Caco-2 (cell line): Measurements from ENCODE around the gene DENND10. TPM values are rescaled to one million over a fixed set of nuclear protein-coding genes. Genes with fewer than 3 reads are reported as not detected.

Source experiments
- Bru-seq: library from RNA; stranded (reverse); fragments of 400-500 nt; gene quantifications from one replicate; lab custom pipeline; 2021; lab: Mats Ljungman, UMichigan
- BruChase-seq, 2 experiments: library from RNA; stranded (reverse); fragments of 400-500 nt; gene quantifications; one replicate each; lab custom pipeline; 2021; lab: Mats Ljungman, UMichigan
- BruUV-seq: library from RNA; stranded (reverse); fragments of 400-500 nt; replicated peaks from 2 replicates; lab custom pipeline; 2021; lab: Mats Ljungman, UMichigan
- CTCF ChIA-PET: fragments of 300-600 bp; sonication (Branson Sonifier 250); formaldehyde crosslinking; loops from one replicate; lab custom pipeline; 2022; ENCODE audit warnings: antibody characterized with exemption; lab: Charles Lee
- POLR2A ChIA-PET: fragments of 300-600 bp; sonication (Branson Sonifier 250); formaldehyde crosslinking; loops from one replicate; lab custom pipeline; 2022; ENCODE audit warnings: antibody characterized with exemption; lab: Charles Lee
- DNase-seq, 2 experiments: peaks; one replicate each; pipeline versions ENCODE4 v3.0.0 to v3.0.0-alpha.2; 2020 to 2022
- H3K27me3 ChIP-seq: replicated peaks from 2 replicates; pipeline ENCODE4 v1.6.0; 2011; ENCODE audit warnings: low read length; ENCODE audit not compliant: control insufficient read depth, insufficient read depth
- H3K36me3 ChIP-seq: 2 replicates; pipeline ENCODE4 v1.5.1; 2011; ENCODE audit warnings: low read length; ENCODE audit not compliant: control insufficient read depth, insufficient read depth
- H3K4me1 ChIP-seq: fragments of 250-450 bp; sonication (Bioruptor Pico); 2 replicates; pipeline ENCODE4 v1.5.1; 2020; ENCODE audit warnings: mild to moderate bottlenecking
- H3K4me3 ChIP-seq: 2 replicates; pipeline ENCODE4 v1.5.1; 2011; ENCODE audit warnings: low read depth, mild to moderate bottlenecking, control low read depth, low read length
- H3K9me3 ChIP-seq: fragments of 250-450 bp; sonication (Bioruptor Pico); 2 replicates; pipeline ENCODE4 v1.5.1; 2020; ENCODE audit warnings: mild to moderate bottlenecking, moderate library complexity
- H3K27ac Mint-ChIP-seq: one replicate; pipeline ENCODE4 v1.8.0; 2022; ENCODE audit warnings: mixed read lengths; ENCODE audit not compliant: unreplicated experiment
- H3K27me3 Mint-ChIP-seq: one replicate; pipeline ENCODE4 v1.8.0; 2022; ENCODE audit warnings: mixed read lengths; ENCODE audit not compliant: insufficient read depth, unreplicated experiment
- H3K36me3 Mint-ChIP-seq: one replicate; pipeline ENCODE4 v1.8.0; 2022; ENCODE audit warnings: mild to moderate bottlenecking, mixed read lengths; ENCODE audit not compliant: insufficient read depth, unreplicated experiment
- H3K4me1 Mint-ChIP-seq: one replicate; pipeline ENCODE4 v1.8.0; 2022; ENCODE audit warnings: low read depth, mixed read lengths; ENCODE audit not compliant: unreplicated experiment
- H3K4me3 Mint-ChIP-seq: one replicate; pipeline ENCODE4 v1.8.0; 2022; ENCODE audit warnings: mild to moderate bottlenecking, moderate library complexity, mixed read lengths; ENCODE audit not compliant: unreplicated experiment
- H3K9me3 Mint-ChIP-seq: one replicate; pipeline ENCODE4 v1.8.0; 2022; ENCODE audit warnings: mixed read lengths; ENCODE audit not compliant: unreplicated experiment
- CTCF ChIP-seq, 2 experiments: fragments of 200-600 bp in 1 of 2; IDR thresholded peaks; 1 replicate in 1 of 2; 2 replicates in 1 of 2; pipeline versions ENCODE4 v1.5.1 to v1.8.0; 2011 to 2022; ENCODE audit warnings: antibody characterized with exemption in 1 of 2, control low read depth in 1 of 2, inconsistent platforms in 1 of 2, low read depth in 1 of 2, low read length in 1 of 2, mild to moderate bottlenecking in 1 of 2, moderate library complexity in 1 of 2; ENCODE audit not compliant: insufficient read depth in 1 of 2, severe bottlenecking in 1 of 2, unreplicated experiment in 1 of 2
- intact Hi-C: fragments of 100-400 bp; cut with micrococcal nuclease; formaldehyde crosslinking; loops from one replicate; pipeline ENCODE4 v1.10.0; 2022; ENCODE audit not compliant: unreplicated experiment
- long read RNA-seq: library from polyadenylated mRNA; stranded (forward); transcript quantifications from one replicate; pipeline ENCODE4 v2.0.0, GENCODE V29; 2022
- total RNA-seq: library from RNA; stranded (reverse); gene quantifications from 2 replicates; pipeline ENCODE4 v1.2.3, GENCODE V29; 2022

The DENND10 gene
- total RNA-seq = 60.4 and 80.8 TPM in 2 replicates
- percentile 71 among the genes with signal in this experiment for Bru-seq, nascent RNA
- percentile 76 among the genes with signal in this experiment for BruChase-seq, experiment 1, labeled RNA remaining after a 2-hour chase
- percentile 82 among the genes with signal in this experiment for BruChase-seq, experiment 2, labeled RNA remaining after a 6-hour chase
- long read RNA-seq, transcript FAM45A-201 (9 exons, 1,648 nt) = major isoform, 68 of 145 reads
- long read RNA-seq, transcript FAM45A-204 (2 exons, 992 nt) = minor isoform, 6 of 145 reads
- long read RNA-seq, partial matches to known transcripts = 4 of 145 reads
- long read RNA-seq, other reads (novel, unspliced or antisense) = 67 of 145 reads

GRCh38 chr10:119103903-119104653 is at the start of gene DENND10:
Gene DENND10, plus strand, starts transcription at chr10:119104113. Its CDS starts 30 bp downstream, at chr10:119104143.
- Mint-ChIP-seq H3K4me3 (peak within 1 kb of the TSS; percentile 62), H3K27ac (peak within 1 kb of the TSS; percentile 14), H3K27me3 (no peaks in the 10 kb centered on the region), H3K36me3 (peaks cover 18% of the 10 kb centered on the region), H3K4me1 (peaks cover 15% of the 10 kb centered on the region), H3K9me3 (no peaks in the 10 kb centered on the region)
- TF ChIP-seq CTCF (IDR thresholded peaks at IDR 0.05; ENCODE audit: insufficient read depth in 1 of 2, low read depth in 1 of 2, low read length in 1 of 2, severe bottlenecking in 1 of 2, unreplicated experiment in 1 of 2) = no peak
- ChIA-PET CTCF (interaction anchor here (0.6 to 1.0 kb wide), 5 partner anchors 12 to 310 kb away, joined by 3 to 4 read pairs (median 3); no protein-coding TSS in a partner anchor), POLR2A (interaction anchor here (0.6 to 0.8 kb wide), 4 partner anchors 9 to 349 kb away, joined by 3 to 5 read pairs (median 3); partner anchors contain the start of gene CACUL1)
- no peaks in the 10 kb centered on the region for H3K36me3 ChIP-seq
- H3K9me3 ChIP-seq = no peaks in the 10 kb centered on the region
- DNase-seq = peak; percentile 78 to 82
- H3K4me1 ChIP-seq = 0 out of 2 replicates have a peak, but pooled peaks cover 12% of the 10 kb centered on the region
- intact Hi-C loops = loop anchor here (1.0 kb wide), 1 partner anchor 24 kb away; the partner anchor contains the start of gene EIF3A
- no peaks in the 10 kb centered on the region for H3K27me3 ChIP-seq
- no TSS peak for BruUV-seq
- H3K4me3 ChIP-seq = peak within 1 kb of the TSS; percentile 89

GRCh38 chr10:119055472-119055871 is 48.4 kb upstream of the DENND10 start:
- TF ChIP-seq CTCF (IDR thresholded peaks at IDR 0.05; ENCODE audit: insufficient read depth in 1 of 2, low read depth in 1 of 2, low read length in 1 of 2, severe bottlenecking in 1 of 2, unreplicated experiment in 1 of 2) = no peak
- Mint-ChIP-seq H3K4me1 (peaks cover 7% of the 10 kb centered on the region), H3K36me3 (peaks cover 98% of the 10 kb centered on the region), H3K27ac (no peak overlapping the region), H3K27me3 (no peaks in the 10 kb centered on the region), H3K9me3 (no peaks in the 10 kb centered on the region), H3K4me3 (no peak overlapping the region)
- H3K9me3 ChIP-seq = no peaks in the 10 kb centered on the region
- H3K4me1 ChIP-seq = no peaks in the 10 kb centered on the region
- intact Hi-C loops = no loop called here
- BruUV-seq = no TSS peak
- H3K27me3 ChIP-seq = no peaks in the 10 kb centered on the region
- no peak for DNase-seq
- peaks cover 3% of the 10 kb centered on the region for H3K36me3 ChIP-seq
- ChIA-PET CTCF (no interaction called here), POLR2A (no interaction called here)
- H3K4me3 ChIP-seq = no peak overlapping the region

- H3K9me3 Mint-ChIP-seq = no peaks in the 10 kb centered on the region
- no peak for DNase-seq
- Histone ChIP-seq H3K36me3 (peaks cover 4% of the 10 kb centered on the region), H3K4me1 (no peaks in the 10 kb centered on the region), H3K9me3 (no peaks in the 10 kb centered on the region), H3K4me3 (no peak overlapping the region), H3K27me3 (no peaks in the 10 kb centered on the region)
- no peak for TF ChIP-seq CTCF (IDR thresholded peaks at IDR 0.05; ENCODE audit: insufficient read depth in 1 of 2, low read depth in 1 of 2, low read length in 1 of 2, severe bottlenecking in 1 of 2, unreplicated experiment in 1 of 2)
- no TSS peak for BruUV-seq
- H3K27me3 Mint-ChIP-seq = no peaks in the 10 kb centered on the region
- POLR2A ChIA-PET = no interaction called here
- CTCF ChIA-PET = no interaction called here
- H3K36me3 Mint-ChIP-seq = peaks cover 98% of the 10 kb centered on the region
- no peak overlapping the region for H3K4me3 Mint-ChIP-seq
- no peak overlapping the region for H3K27ac Mint-ChIP-seq
- intact Hi-C loops = no loop called here
- peaks cover 7% of the 10 kb centered on the region for H3K4me1 Mint-ChIP-seq
Observed at GRCh38 chr10:119058010-119058409, 45.9 kb upstream of the DENND10 start.
